ENCODE results near the gene ABLIM2. TPM values are rescaled to one million over a fixed set of nuclear protein-coding genes. Genes with fewer than 3 reads are reported as not detected.

Gene ABLIM2
- total and polyA plus RNA-seq, 2 of the 4 experiments (the other 2 are of a cell fraction): under 0.01 to 0.10 TPM

DNA sequence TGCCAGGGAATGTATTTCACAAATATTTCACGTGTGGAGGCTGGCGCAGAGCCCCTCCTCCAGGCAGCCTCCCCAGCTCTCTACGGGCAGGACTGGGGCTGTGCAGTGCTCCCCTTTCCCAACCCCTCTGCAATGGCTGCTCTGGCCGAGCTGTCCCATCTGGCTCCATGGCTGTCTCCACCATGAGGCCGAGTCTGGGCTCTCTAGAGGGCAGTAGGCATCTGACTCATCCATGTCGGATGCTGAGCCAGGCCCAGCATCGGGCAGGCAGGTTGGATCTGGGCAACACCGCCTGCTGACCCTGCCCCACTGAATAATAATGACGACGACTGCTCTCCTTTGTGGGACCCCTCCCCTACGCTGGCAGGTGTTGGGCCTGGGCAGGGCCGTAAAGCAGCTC lies 29.5 kb upstream of the ABLIM2 start (continued):
- TF ChIP-seq, protein P1, sequence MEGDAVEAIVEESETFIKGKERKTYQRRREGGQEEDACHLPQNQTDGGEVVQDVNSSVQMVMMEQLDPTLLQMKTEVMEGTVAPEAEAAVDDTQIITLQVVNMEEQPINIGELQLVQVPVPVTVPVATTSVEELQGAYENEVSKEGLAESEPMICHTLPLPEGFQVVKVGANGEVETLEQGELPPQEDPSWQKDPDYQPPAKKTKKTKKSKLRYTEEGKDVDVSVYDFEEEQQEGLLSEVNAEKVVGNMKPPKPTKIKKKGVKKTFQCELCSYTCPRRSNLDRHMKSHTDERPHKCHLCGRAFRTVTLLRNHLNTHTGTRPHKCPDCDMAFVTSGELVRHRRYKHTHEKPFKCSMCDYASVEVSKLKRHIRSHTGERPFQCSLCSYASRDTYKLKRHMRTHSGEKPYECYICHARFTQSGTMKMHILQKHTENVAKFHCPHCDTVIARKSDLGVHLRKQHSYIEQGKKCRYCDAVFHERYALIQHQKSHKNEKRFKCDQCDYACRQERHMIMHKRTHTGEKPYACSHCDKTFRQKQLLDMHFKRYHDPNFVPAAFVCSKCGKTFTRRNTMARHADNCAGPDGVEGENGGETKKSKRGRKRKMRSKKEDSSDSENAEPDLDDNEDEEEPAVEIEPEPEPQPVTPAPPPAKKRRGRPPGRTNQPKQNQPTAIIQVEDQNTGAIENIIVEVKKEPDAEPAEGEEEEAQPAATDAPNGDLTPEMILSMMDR (conservative IDR thresholded peaks at IDR 0.05; ENCODE audit: low read depth, low read length): no peak
- TF ChIP-seq NFE2L2 (IDR thresholded peaks at IDR 0.05; ENCODE audit: low read depth, low read length) (no peak), CEBPB (IDR thresholded peaks at IDR 0.05; ENCODE audit: low read depth, low read length) (no peak), CHD1 (IDR thresholded peaks at IDR 0.05; ENCODE audit: low read depth, low read length) (no peak)

- H2BK20ac ChIP-seq (ENCODE audit: low read depth, low read length): no peak overlapping the region
- H3K4me3 ChIP-seq (ENCODE audit: insufficient read depth, low read depth, low read length): no peak overlapping the region
- no peak overlapping the region for H3K9ac ChIP-seq (ENCODE audit: low read depth, low read length)
- no peak overlapping the region for H2BK5ac ChIP-seq (ENCODE audit: low read depth, low read length, poor library complexity, severe bottlenecking)
- no peak overlapping the region for H2AK5ac ChIP-seq (ENCODE audit: low read depth, low read length)
- no peaks in the 10 kb centered on the region for H3K79me1 ChIP-seq (ENCODE audit: low read depth in 1 of 2, low read length in 2 of 2)
- H3K36me3 ChIP-seq (ENCODE audit: control insufficient read depth, insufficient read depth, low read length): no peaks in the 10 kb centered on the region
- no peak overlapping the region for H2BK15ac ChIP-seq (ENCODE audit: low read depth, low read length)
- H4K5ac ChIP-seq (ENCODE audit: low read depth, low read length): no peak overlapping the region
- dilution Hi-C loops (cut with HindIII; ENCODE audit: low sequenced_read_pairs, unreplicated experiment) (no loop called here), intact Hi-C loops (cut with micrococcal nuclease) (no loop called here), in situ Hi-C loops (cut with MboI; ENCODE audit: low sequenced_read_pairs) (no loop called here)
- POLR2A ChIA-PET (ENCODE audit: unreplicated experiment): no interaction called here
- H3K4ac ChIP-seq (ENCODE audit: low read depth, low read length): no peak overlapping the region
- H3K56ac ChIP-seq (ENCODE audit: extremely low read depth, insufficient read depth, low read length): no peak overlapping the region
- no peak overlapping the region for H4K8ac ChIP-seq (ENCODE audit: low read depth in 2 of 2, low read length in 2 of 2)
- no peak overlapping the region for H3K4me2 ChIP-seq (ENCODE audit: low read depth, low read length)
- no peaks in the 10 kb centered on the region; the same call in 1 of the 2 replicates for H3K27me3 ChIP-seq (ENCODE audit: control insufficient read depth, insufficient read depth, low read length)
- 40% methylated on average over 1 of the region's 9 CpGs; no CpG with 5 or more reads in 1 of the 2 experiments for WGBS, 2 experiments (ENCODE audit: extremely low coverage in 2 of 2, insufficient read length in 1 of 2)
- no peak overlapping the region for H2AFZ ChIP-seq (replicated peaks; ENCODE audit: low read length, poor library complexity)
- no peak for DNase-seq
- no peak overlapping the region for H4K91ac ChIP-seq (ENCODE audit: insufficient read depth, low read depth, low read length)
- ATAC-seq (ENCODE audit: low read depth): no peak
- H3K18ac ChIP-seq (ENCODE audit: low read depth, low read length): no peak overlapping the region
- H3K23ac ChIP-seq (ENCODE audit: low read depth, low read length): no peak overlapping the region
- no peak overlapping the region for H3K14ac ChIP-seq (replicated peaks; ENCODE audit: low read depth, low read length)
- H2AK9ac ChIP-seq (replicated peaks; ENCODE audit: low read depth, low read length, poor library complexity): no peak overlapping the region
- H4K20me1 ChIP-seq (ENCODE audit: insufficient read depth, low read length): no peaks in the 10 kb centered on the region
- no peak overlapping the region for H3K27ac ChIP-seq (ENCODE audit: insufficient read depth, low read length)
- BruUV-seq (replicated peaks): no TSS peak
- H3K9me1 ChIP-seq (ENCODE audit: insufficient read depth, low read length): peaks cover 16% of the 10 kb centered on the region
- peaks cover 14% of the 10 kb centered on the region for H3K4me1 ChIP-seq (ENCODE audit: control insufficient read depth, insufficient read depth, low read length)
- H3K9me3 ChIP-seq (ENCODE audit: control insufficient read depth, insufficient read depth, low read length): no peaks in the 10 kb centered on the region
- CTCF ChIA-PET: no interaction called here
- H2BK120ac ChIP-seq (ENCODE audit: low read depth, low read length): no peak overlapping the region
- TF ChIP-seq NFE2L2 (IDR thresholded peaks at IDR 0.05; ENCODE audit: low read depth, low read length): no peak
- TF ChIP-seq MXI1 (IDR thresholded peaks at IDR 0.05; ENCODE audit: borderline replicate concordance, low read depth, low read length): no peak
- no peak for TF ChIP-seq MAZ (IDR thresholded peaks at IDR 0.05; ENCODE audit: borderline replicate concordance, low read depth, low read length)
- TF ChIP-seq, protein P1 (conservative IDR thresholded peaks at IDR 0.05; ENCODE audit: low read depth, low read length): no peak
- TF ChIP-seq SMC3 (IDR thresholded peaks at IDR 0.05; ENCODE audit: low read depth, low read length): no peak
- no peak for TF ChIP-seq BHLHE40 (IDR thresholded peaks at IDR 0.05; ENCODE audit: low read depth, low read length)
- no peak for TF ChIP-seq RFX5 (IDR thresholded peaks at IDR 0.05; ENCODE audit: low read depth, low read length)
- no peak for TF ChIP-seq RAD21 (IDR thresholded peaks at IDR 0.05; ENCODE audit: low read length)
- no peak for TF ChIP-seq MAFK (IDR thresholded peaks at IDR 0.05; ENCODE audit: low read depth, low read length)
- TF ChIP-seq USF2 (IDR thresholded peaks at IDR 0.05; ENCODE audit: low read depth, low read length): no peak
- TF ChIP-seq FOS (IDR thresholded peaks at IDR 0.05; ENCODE audit: low read depth, low read length): no peak
Observed at GRCh38 chr4:8185930-8186329, 27.3 kb upstream of the ABLIM2 start.
